ENCODE measurements around the gene MYH9. TPM values are rescaled to one million over a fixed set of nuclear protein-coding genes. Genes with fewer than 3 reads are reported as not detected.
"Not testable (repeated sequence)": the region's sequence is repeated elsewhere in the genome, so short reads cannot be mapped to it uniquely, and the experiment has no call there.

The MYH9 gene
- total and polyA plus RNA-seq, 10 donors = 59.8 to 1,376 (median 711) TPM

DNA sequence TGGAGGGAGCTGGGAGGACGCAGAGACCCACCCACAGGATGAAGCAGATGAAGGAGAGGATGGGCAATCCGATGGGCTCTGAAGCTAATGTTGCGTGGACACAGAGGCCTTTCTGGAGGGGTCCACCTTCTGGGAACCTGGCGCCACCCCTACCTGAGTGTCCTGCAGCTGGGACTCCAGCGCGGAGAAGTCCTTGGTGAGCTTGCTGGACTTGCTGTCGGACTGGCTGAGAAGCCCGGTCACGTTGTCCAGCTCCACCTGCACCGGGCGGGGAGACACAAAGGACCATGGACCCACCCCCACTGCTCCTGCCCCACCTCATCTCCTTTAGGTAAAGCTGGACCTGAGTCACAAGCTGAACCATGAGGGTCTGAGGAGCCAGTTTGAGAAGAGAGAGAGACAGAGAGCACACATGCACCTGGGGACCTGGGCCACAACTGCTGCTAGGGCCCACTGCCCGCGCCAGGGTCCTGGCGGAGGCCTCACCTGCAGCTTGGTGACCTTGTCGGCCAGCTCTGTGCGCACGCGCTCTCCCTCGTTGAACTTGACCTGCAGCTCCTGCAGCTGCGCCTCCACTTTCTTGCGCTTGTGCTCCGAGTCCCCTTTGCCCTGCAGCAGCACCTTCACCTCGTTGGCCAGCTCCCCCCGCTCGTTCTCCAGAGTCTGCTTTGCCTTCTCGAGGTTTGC, 94.0 kb downstream of the MYH9 start:
- H3K9me3 ChIP-seq = peaks cover 0 to 3% (median 0%) of the 10 kb centered on the region in 8 donors
- DNase-seq = peak; percentile 68
- WGBS, 5 donors = 91 to 96% (median 93%) methylated on average over 24 to 26 of the region's 26 CpGs
- H3K36me3 ChIP-seq = peaks cover 35 to 100% (median 93%) of the 10 kb centered on the region in 6 donors
- TF ChIP-seq POLR2AphosphoS5 (IDR thresholded peaks at IDR 0.05) (peak; percentile 22 to 74 (median 48)), CTCF (IDR thresholded peaks at IDR 0.05 in 8 of 11, conservative IDR thresholded peaks at IDR 0.05 in 3 of 11) (no peak)
- peaks cover 0 to 37% (median 17%) of the 10 kb centered on the region in 6 donors for H3K4me1 ChIP-seq
- peak overlapping the region in 4 of 8 donors; percentile 28 to 54 (median 51) for H3K27ac ChIP-seq
- H3K27me3 ChIP-seq (replicated peaks in 1 of 7) = no peaks in the 10 kb centered on the region
- H3K4me3 ChIP-seq = no peak overlapping the region
- intact Hi-C loops (cut with DNase I; ENCODE audit: low total_unique reads) = no loop called here

GRCh38 chr22:36292823-36293530, 94.8 kb downstream of the MYH9 start:
- intact Hi-C loops (cut with DNase I; ENCODE audit: low total_unique reads) = no loop called here
- peak; percentile 58 for DNase-seq

GRCh38 chr22:36291831-36292740, 95.7 kb downstream of the MYH9 start:
- 85 to 95% (median 87%) methylated on average over 21 to 29 of the region's 29 CpGs for WGBS, 5 donors
- H3K27ac ChIP-seq = peak overlapping the region in 6 of 8 donors; percentile 28 to 54 (median 42)
- H3K36me3 ChIP-seq = peaks cover 31 to 100% (median 93%) of the 10 kb centered on the region in 6 donors
- H3K4me1 ChIP-seq = peaks cover 0 to 49% (median 22%) of the 10 kb centered on the region in 6 donors
- H3K9me3 ChIP-seq = peaks cover 0 to 3% (median 0%) of the 10 kb centered on the region in 8 donors
- DNase-seq = peak; percentile 59
- no peak overlapping the region for H3K4me3 ChIP-seq
- TF ChIP-seq POLR2A (IDR thresholded peaks at IDR 0.05) = no peak
- TF ChIP-seq POLR2AphosphoS5 (IDR thresholded peaks at IDR 0.05) = peak in 2 of 3 donors; percentile 54 to 75
- intact Hi-C loops (cut with DNase I; ENCODE audit: low total_unique reads) = no loop called here
- no peaks in the 10 kb centered on the region for H3K27me3 ChIP-seq (replicated peaks in 1 of 7)

More at GRCh38 chr22:36292823-36293530, 94.8 kb downstream of the MYH9 start:
- no peak overlapping the region for H3K4me3 ChIP-seq
- H3K27me3 ChIP-seq (replicated peaks in 1 of 7) = no peaks in the 10 kb centered on the region
- H3K4me1 ChIP-seq = peaks cover 0 to 44% (median 20%) of the 10 kb centered on the region in 6 donors
- peaks cover 32 to 100% (median 93%) of the 10 kb centered on the region in 6 donors for H3K36me3 ChIP-seq
- 89 to 95% (median 91%) methylated on average over 8 to 17 of the region's 17 CpGs for WGBS, 5 donors
- peak in 1 of 3 donors; percentile 60 for TF ChIP-seq POLR2AphosphoS5 (IDR thresholded peaks at IDR 0.05)
- TF ChIP-seq POLR2A (IDR thresholded peaks at IDR 0.05) = no peak
- peaks cover 0 to 3% (median 0%) of the 10 kb centered on the region in 8 donors for H3K9me3 ChIP-seq
- peak overlapping the region in 4 of 8 donors; percentile 28 to 54 (median 51) for H3K27ac ChIP-seq

DNA sequence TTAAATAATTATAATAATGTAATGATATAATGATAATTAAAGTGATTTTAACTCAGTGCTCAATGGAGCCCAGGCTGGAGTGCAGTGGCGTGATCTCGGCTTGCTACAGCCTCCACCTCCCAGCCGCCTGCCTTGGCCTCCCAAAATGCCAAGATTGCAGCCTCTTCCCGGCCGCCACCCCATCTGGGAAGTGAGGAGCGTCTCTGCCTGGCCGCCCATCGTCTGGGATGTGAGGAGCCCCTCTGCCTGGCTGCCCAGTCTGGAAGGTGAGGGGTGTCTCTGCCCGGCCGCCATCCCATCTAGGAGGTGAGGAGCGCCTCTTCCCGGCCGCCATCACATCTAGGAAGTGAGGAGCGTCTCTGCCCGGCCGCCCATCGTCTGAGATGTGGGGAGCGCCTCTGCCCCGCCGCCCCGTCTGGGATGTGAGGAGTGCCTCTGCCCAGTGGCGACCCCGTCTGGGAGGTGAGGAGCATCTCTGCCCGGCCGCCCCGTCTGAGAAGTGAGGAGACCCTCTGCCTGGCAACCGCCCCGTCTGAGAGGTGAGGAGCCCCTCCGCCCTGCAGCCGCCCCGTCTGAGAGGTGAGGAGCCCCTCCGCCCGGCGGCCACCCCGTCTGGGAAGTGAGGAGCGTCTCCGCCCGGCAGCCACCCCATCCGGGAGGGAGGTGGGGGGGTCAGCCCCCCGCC, 97.2 kb downstream of the MYH9 start:
- intact Hi-C loops (cut with DNase I; ENCODE audit: low total_unique reads) = not testable (repeated sequence)

DNA sequence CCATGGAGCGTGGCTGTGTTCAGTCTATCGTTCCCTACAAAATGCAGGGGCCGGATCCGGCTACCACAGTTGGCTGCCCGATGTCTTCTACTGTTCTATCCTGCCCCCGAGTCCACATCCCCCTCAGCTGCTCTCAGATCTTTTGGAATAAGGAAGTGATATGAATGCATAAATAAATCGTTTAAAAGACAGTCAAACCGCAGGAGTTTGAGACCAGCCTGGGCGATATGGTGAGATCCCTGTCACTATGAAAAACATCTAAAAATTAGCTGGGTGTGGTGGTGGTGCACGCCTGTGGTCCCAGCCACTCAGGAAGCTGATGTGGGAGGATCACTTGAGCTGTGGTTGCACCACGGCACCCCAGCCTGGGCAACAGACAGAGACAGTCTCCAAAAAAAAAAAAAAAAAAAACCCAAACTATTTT, 97.8 kb downstream of the MYH9 start:
- peak overlapping the region in 4 of 8 donors; percentile 15 to 61 (median 32) for H3K27ac ChIP-seq
- H3K27me3 ChIP-seq (replicated peaks in 1 of 7); intact Hi-C loops (cut with DNase I; ENCODE audit: low total_unique reads); H3K9me3 ChIP-seq; H3K4me3 ChIP-seq: not testable (repeated sequence)
- 65 to 79% (median 73%) methylated on average over 11 of the region's 11 CpGs for WGBS, 5 donors
- H3K36me3 ChIP-seq = peaks cover 26 to 100% (median 93%) of the 10 kb centered on the region in 6 donors
- peak; percentile 45 for DNase-seq
- peaks cover 0 to 56% (median 22%) of the 10 kb centered on the region in 6 donors for H3K4me1 ChIP-seq

More for the DNA sequence above, 97.2 kb downstream of the MYH9 start:
- Histone ChIP-seq H3K4me1 (peaks cover 0 to 56% (median 22%) of the 10 kb centered on the region in 6 donors), H3K36me3 (peaks cover 22 to 100% (median 93%) of the 10 kb centered on the region in 6 donors)
- DNase-seq = peak; percentile 71
- WGBS, 5 donors = 91 to 97% (median 95%) methylated on average over 5 to 22 of the region's 40 CpGs
- TF ChIP-seq POLR2AphosphoS5 (IDR thresholded peaks at IDR 0.05) = peak in 1 of 3 donors; percentile 21
- H3K4me3 ChIP-seq; H3K9me3 ChIP-seq; H3K27ac ChIP-seq; H3K27me3 ChIP-seq (replicated peaks in 1 of 7): not testable (repeated sequence)

All from spleen (tissue), 11 donors.